AG04449 (cell line): ENCODE measurements around the gene FAHD1.

Experiments
- CTCF ChIA-PET: fragments of 350-600 bp; formaldehyde crosslinking; extraction: SDS; loops from one replicate; lab custom pipeline; 2021; ENCODE audit warnings: antibody characterized with exemption; lab: Yijun Ruan, JAX
- POLR2A ChIA-PET: fragments of 400-600, 350-600 bp; formaldehyde crosslinking; extraction: SDS; loops from one replicate; lab custom pipeline; 2020; ENCODE audit warnings: antibody characterized with exemption, inconsistent platforms; lab: Yijun Ruan, JAX
- DNase-seq: peaks from one replicate; pipeline ENCODE4 v3.0.0-alpha.2; 2010; ENCODE audit warnings: low read depth, low spot score
- H3K4me3 ChIP-seq: 2 replicates; pipeline ENCODE4 v1.5.1; 2011; ENCODE audit warnings: low read depth, mild to moderate bottlenecking, control low read depth, low read length
- CTCF ChIP-seq: IDR thresholded peaks from one replicate; pipeline ENCODE4 v1.5.1; 2011; ENCODE audit warnings: mild to moderate bottlenecking, moderate library complexity, low read length, control low read depth, inconsistent platforms; ENCODE audit not compliant: insufficient read depth; ENCODE audit errors: missing control alignments

Gene FAHD1

GRCh38 chr16:1800701-1801100, 26.3 kb upstream of the FAHD1 start:
- H3K4me3 ChIP-seq = no peak overlapping the region
- TF ChIP-seq CTCF = no peak
- DNase-seq = no peak
- CTCF ChIA-PET = interaction anchor here (0.7 kb wide), 1 partner anchor 10 kb away, joined by 3 read pairs; no protein-coding TSS in a partner anchor
- POLR2A ChIA-PET = interaction anchor here (0.7 kb wide), 1 partner anchor 581 kb away, joined by 3 read pairs; no protein-coding TSS in a partner anchor

- POLR2A ChIA-PET = no interaction called here
- TF ChIP-seq CTCF = no peak
- CTCF ChIA-PET = no interaction called here
- DNase-seq = no peak
- H3K4me3 ChIP-seq = no peak overlapping the region
Observed at GRCh38 chr16:1807626-1808025, 19.4 kb upstream of the FAHD1 start.

GRCh38 chr16:1808691-1809090, 18.3 kb upstream of the FAHD1 start:
- DNase-seq = no peak
- no peak for TF ChIP-seq CTCF
- POLR2A ChIA-PET = no interaction called here
- CTCF ChIA-PET = no interaction called here
- no peak overlapping the region for H3K4me3 ChIP-seq

- DNase-seq = no peak
- no peak overlapping the region for H3K4me3 ChIP-seq
- ChIA-PET CTCF (no interaction called here), POLR2A (no interaction called here)
- TF ChIP-seq CTCF = no peak
Observed at GRCh38 chr16:1809281-1809801, 17.7 kb upstream of the FAHD1 start.

GRCh38 chr16:1810106-1810505, 16.9 kb upstream of the FAHD1 start:
- POLR2A ChIA-PET = no interaction called here
- no peak for DNase-seq
- H3K4me3 ChIP-seq = no peak overlapping the region
- CTCF ChIA-PET = interaction anchor here (0.8 kb wide), 1 partner anchor 119 kb away, joined by 3 read pairs; no protein-coding TSS in a partner anchor
- no peak for TF ChIP-seq CTCF

GRCh38 chr16:1810536-1810935, 16.5 kb upstream of the FAHD1 start:
- ChIA-PET CTCF (interaction anchor here (0.6 to 1.2 kb wide), 4 partner anchors 10 to 118 kb away, joined by 3 read pairs; no protein-coding TSS in a partner anchor), POLR2A (no interaction called here)
- H3K4me3 ChIP-seq = no peak overlapping the region
- TF ChIP-seq CTCF = no peak
- no peak for DNase-seq
